PC-9 (cell line): ENCODE results near the gene DISC1. TPM values are rescaled to one million over a fixed set of nuclear protein-coding genes. Genes with fewer than 3 reads are reported as not detected.

ENCODE experiments used
- BruUV-seq: library from RNA; stranded (reverse); fragments of 400-500 nt; replicated peaks from 2 replicates; lab custom pipeline; 2021; lab: Mats Ljungman, UMichigan
- CTCF ChIA-PET: fragments of 300-600 bp; sonication (Branson Sonifier 250); formaldehyde crosslinking; loops from one replicate; lab custom pipeline; 2022; ENCODE audit warnings: antibody characterized with exemption; lab: Charles Lee
- POLR2A ChIA-PET: fragments of 300-600 bp; sonication (Branson Sonifier 250); formaldehyde crosslinking; loops from one replicate; lab custom pipeline; 2022; ENCODE audit warnings: antibody characterized with exemption; ENCODE audit not compliant: unreplicated experiment; lab: Charles Lee
- DNase-seq, 2 experiments: peaks; one replicate each; pipeline versions ENCODE4 v3.0.0 to v3.0.0-alpha.2; 2015 to 2022; ENCODE audit warnings: mixed read lengths in 1 of 2
- H2AFZ ChIP-seq: fragments of 200-600 bp; sonication (generic); 2 replicates; pipeline ENCODE4 v1.8.1; 2017; ENCODE audit warnings: antibody characterized with exemption
- H3F3A ChIP-seq: fragments of 200-600 bp; sonication (generic); 2 replicates; pipeline ENCODE4 v1.8.1; 2017; ENCODE audit warnings: antibody characterized with exemption, mild to moderate bottlenecking, low read depth; ENCODE audit not compliant: insufficient read depth
- H3K27ac ChIP-seq: fragments of 200-600 bp; sonication (generic); 2 replicates; pipeline ENCODE4 v1.6.1; 2016; ENCODE audit warnings: mixed run types
- H3K27me3 ChIP-seq: fragments of 200-600 bp; sonication (generic); 2 replicates; pipeline ENCODE4 v1.6.1; 2016; ENCODE audit warnings: low read depth, mixed run types; ENCODE audit not compliant: insufficient read depth
- H3K36me3 ChIP-seq: fragments of 200-600 bp; sonication (generic); 2 replicates; pipeline ENCODE4 v1.6.1; 2016; ENCODE audit warnings: low read depth, mixed run types
- H3K4me1 ChIP-seq: fragments of 200-600 bp; sonication (generic); replicated peaks from 2 replicates; pipeline ENCODE4 v1.6.1; 2016; ENCODE audit warnings: mixed run types; ENCODE audit not compliant: insufficient read depth
- H3K4me2 ChIP-seq: fragments of 200-600 bp; sonication (generic); 2 replicates; pipeline ENCODE4 v1.6.1; 2017; ENCODE audit warnings: mixed run types
- H3K4me3 ChIP-seq: fragments of 200-600 bp; sonication (generic); 2 replicates; pipeline ENCODE4 v1.6.1; 2016; ENCODE audit warnings: mixed run types
- H3K79me2 ChIP-seq: fragments of 200-600 bp; sonication (generic); 2 replicates; pipeline ENCODE4 v1.6.1; 2017; ENCODE audit warnings: low read depth, mixed run types
- H3K9me2 ChIP-seq: fragments of 200-600 bp; sonication (generic); 2 replicates; pipeline ENCODE4 v1.8.1; 2017; ENCODE audit warnings: mild to moderate bottlenecking; ENCODE audit not compliant: insufficient read depth
- H3K9me3 ChIP-seq: fragments of 200-600 bp; sonication (generic); 2 replicates; pipeline ENCODE4 v1.8.1; 2016; ENCODE audit warnings: low read depth; ENCODE audit not compliant: insufficient read depth
- H4K20me1 ChIP-seq: fragments of 200-600 bp; sonication (generic); 2 replicates; pipeline ENCODE4 v1.8.1; 2017; ENCODE audit not compliant: insufficient read depth
- EZH2 ChIP-seq: fragments of 200-600 bp; sonication (generic); IDR thresholded peaks from 2 replicates; pipeline ENCODE4 v1.8.0; 2017; ENCODE audit warnings: antibody characterized with exemption, low read depth
- intact Hi-C: fragments of 100-400 bp; cut with micrococcal nuclease; formaldehyde crosslinking; loops from one replicate; pipeline ENCODE4 v1.10.0; 2022; ENCODE audit not compliant: unreplicated experiment
- total RNA-seq: library from RNA; stranded (reverse); gene quantifications from 2 replicates; pipeline ENCODE4 v1.2.3, GENCODE V29; 2021
- TF ChIP-seq, protein P1 (sequence below): fragments of 200-600 bp; sonication (generic); conservative IDR thresholded peaks from 2 replicates; pipeline ENCODE4 v1.6.1; 2017; ENCODE audit warnings: mixed run types, antibody characterized with exemption, mild to moderate bottlenecking, moderate library complexity

DISC1 gene
- total RNA-seq, 1 experiment from 2014 or later, result 7.4 TPM

DNA sequence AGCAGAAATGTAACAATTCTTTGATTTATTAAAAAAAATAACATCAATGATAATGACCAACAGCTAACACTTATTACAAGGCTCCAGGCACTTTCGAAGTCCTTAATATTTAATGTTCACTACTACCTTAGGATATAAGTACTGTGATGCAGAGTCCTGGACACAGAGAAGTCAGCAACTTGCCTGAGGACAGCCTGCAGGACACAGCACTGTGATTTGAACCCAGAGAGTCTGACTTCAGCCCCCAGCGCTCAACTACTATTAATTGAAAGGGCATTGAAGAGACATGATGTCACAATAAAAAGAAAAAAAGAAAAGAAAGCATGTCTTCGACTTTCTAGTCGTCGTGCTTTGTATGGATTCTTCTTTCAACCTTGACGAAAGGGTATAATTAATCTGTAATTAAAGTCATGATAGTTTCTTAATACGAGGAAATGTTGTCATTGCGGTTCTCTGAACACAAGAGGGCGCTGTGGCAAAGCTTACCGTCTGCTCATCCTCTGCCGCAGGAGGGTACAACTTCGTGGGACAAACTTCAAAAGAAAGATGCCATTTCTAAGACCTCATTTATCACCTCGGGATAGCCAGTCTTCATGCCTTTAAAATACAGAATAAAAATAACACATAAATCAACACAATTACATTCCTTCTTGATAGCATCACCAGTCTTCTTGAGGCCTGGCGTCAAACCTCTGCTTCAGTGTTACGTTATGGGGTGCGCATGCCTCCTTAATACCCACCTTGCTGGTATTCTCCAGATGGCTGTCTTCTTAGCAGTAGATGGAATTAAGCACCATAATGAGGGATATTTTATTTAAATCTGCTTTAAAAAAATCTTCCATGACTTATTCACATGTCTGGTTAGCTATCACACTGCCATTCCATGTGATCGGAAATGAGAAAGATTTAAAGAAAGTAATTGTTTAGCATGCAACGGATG lies 240.1 kb downstream of the DISC1 start:
- Histone ChIP-seq H3K27ac (no peak overlapping the region), H3K27me3 (no peaks in the 10 kb centered on the region), H3K9me2 (no peaks in the 10 kb centered on the region), H2AFZ (no peak overlapping the region), H3K79me2 (no peaks in the 10 kb centered on the region), H3K4me3 (no peak overlapping the region), H3K4me1 (no peaks in the 10 kb centered on the region), H3F3A (no peaks in the 10 kb centered on the region), H4K20me1 (no peaks in the 10 kb centered on the region), H3K9me3 (no peaks in the 10 kb centered on the region), H3K36me3 (no peaks in the 10 kb centered on the region), H3K4me2 (no peak overlapping the region)
- TF ChIP-seq, protein P1, sequence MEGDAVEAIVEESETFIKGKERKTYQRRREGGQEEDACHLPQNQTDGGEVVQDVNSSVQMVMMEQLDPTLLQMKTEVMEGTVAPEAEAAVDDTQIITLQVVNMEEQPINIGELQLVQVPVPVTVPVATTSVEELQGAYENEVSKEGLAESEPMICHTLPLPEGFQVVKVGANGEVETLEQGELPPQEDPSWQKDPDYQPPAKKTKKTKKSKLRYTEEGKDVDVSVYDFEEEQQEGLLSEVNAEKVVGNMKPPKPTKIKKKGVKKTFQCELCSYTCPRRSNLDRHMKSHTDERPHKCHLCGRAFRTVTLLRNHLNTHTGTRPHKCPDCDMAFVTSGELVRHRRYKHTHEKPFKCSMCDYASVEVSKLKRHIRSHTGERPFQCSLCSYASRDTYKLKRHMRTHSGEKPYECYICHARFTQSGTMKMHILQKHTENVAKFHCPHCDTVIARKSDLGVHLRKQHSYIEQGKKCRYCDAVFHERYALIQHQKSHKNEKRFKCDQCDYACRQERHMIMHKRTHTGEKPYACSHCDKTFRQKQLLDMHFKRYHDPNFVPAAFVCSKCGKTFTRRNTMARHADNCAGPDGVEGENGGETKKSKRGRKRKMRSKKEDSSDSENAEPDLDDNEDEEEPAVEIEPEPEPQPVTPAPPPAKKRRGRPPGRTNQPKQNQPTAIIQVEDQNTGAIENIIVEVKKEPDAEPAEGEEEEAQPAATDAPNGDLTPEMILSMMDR, result peak; percentile 92
- TF ChIP-seq EZH2, result no peak
- no TSS peak for BruUV-seq
- intact Hi-C loops, result loop anchor here (1.0 to 2.0 kb wide), 2 partner anchors 38 to 109 kb away; no protein-coding TSS in a partner anchor
- POLR2A ChIA-PET, result interaction anchor here (0.7 kb wide), 2 partner anchors 89 to 265 kb away, joined by 3 to 10 read pairs; no protein-coding TSS in a partner anchor
- CTCF ChIA-PET, result interaction anchor here (0.6 kb wide), 1 partner anchor 1769 kb away, joined by 3 read pairs; no protein-coding TSS in a partner anchor
- peak in 1 of 2 experiments; percentile 30 for DNase-seq

DNA sequence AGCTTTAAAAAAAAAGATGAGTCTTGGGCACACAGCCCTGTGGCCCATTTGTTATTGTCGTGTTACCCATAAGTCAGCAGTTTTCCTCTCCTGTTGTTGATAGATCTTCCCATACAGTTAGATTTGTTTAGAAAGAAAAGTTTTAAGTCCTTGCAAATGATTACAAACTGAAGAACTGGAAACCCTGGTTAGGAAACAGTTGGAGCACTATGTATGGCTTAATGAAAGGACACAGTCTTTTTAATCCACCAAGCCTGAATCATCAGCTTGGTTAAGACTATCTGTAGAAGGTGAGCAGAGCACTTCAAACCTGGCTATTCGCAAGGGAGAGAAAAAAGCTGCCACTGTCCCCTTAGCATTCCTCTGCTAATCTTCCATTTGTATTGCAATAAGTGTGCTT lies 241.0 kb downstream of the DISC1 start:
- Histone ChIP-seq H2AFZ (no peak overlapping the region), H3K9me3 (no peaks in the 10 kb centered on the region), H3K36me3 (no peaks in the 10 kb centered on the region), H3K27me3 (no peaks in the 10 kb centered on the region), H3K4me1 (no peaks in the 10 kb centered on the region), H3K79me2 (no peaks in the 10 kb centered on the region), H3F3A (no peaks in the 10 kb centered on the region), H3K4me2 (no peak overlapping the region), H4K20me1 (no peaks in the 10 kb centered on the region), H3K9me2 (no peaks in the 10 kb centered on the region), H3K27ac (no peak overlapping the region), H3K4me3 (no peak overlapping the region)
- no peak for DNase-seq
- no TSS peak for BruUV-seq
- POLR2A ChIA-PET, result interaction anchor here (0.7 kb wide), 1 partner anchor 264 kb away, joined by 3 read pairs; no protein-coding TSS in a partner anchor
- intact Hi-C loops, result loop anchor here (2.0 kb wide), 1 partner anchor 39 kb away; no protein-coding TSS in a partner anchor
- TF ChIP-seq EZH2, result no peak
- TF ChIP-seq, protein P1, result no peak
- CTCF ChIA-PET, result no interaction called here

DNA sequence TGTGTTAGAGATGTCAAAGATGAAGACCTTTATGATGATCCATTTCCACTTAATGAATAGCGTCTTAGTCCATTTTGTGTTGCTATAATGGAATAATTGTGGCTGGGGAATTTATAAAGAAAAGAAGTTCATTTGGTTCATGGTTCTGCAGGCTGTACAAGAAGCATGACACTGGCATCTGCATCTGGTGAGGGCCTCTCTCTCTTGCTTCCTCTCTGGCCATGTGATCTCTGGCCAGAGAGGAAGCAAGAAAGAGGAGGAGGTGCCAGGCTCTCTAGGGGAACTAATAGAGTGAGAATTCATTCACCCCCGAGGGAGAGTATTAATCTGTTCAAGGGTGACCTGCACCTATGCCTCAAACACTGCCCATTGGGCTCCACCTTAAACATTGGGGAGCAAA lies 242.8 kb downstream of the DISC1 start:
- H4K20me1 ChIP-seq, result no peaks in the 10 kb centered on the region
- no peak for DNase-seq
- no peak overlapping the region for H3K4me2 ChIP-seq
- no TSS peak for BruUV-seq
- no peaks in the 10 kb centered on the region; the same call in 1 of the 2 replicates for H3K9me2 ChIP-seq
- H3K4me3 ChIP-seq, result no peak overlapping the region
- H3K36me3 ChIP-seq, result no peaks in the 10 kb centered on the region
- H3K9me3 ChIP-seq, result no peaks in the 10 kb centered on the region
- H3K27me3 ChIP-seq, result no peaks in the 10 kb centered on the region
- no peak overlapping the region for H3K27ac ChIP-seq
- TF ChIP-seq, protein P1, result no peak
- TF ChIP-seq EZH2, result no peak
- no peaks in the 10 kb centered on the region for H3K79me2 ChIP-seq
- ChIA-PET POLR2A (no interaction called here), CTCF (no interaction called here)
- H3K4me1 ChIP-seq, result no peaks in the 10 kb centered on the region
- H3F3A ChIP-seq, result no peaks in the 10 kb centered on the region
- intact Hi-C loops, result no loop called here
- H2AFZ ChIP-seq, result no peak overlapping the region
